Kidney (tissue), 14 donors: Measurements from ENCODE around the gene TBCB. TPM values are rescaled to one million over a fixed set of nuclear protein-coding genes. Genes with fewer than 3 reads are reported as not detected.

Source experiments
- DNase-seq, 5 donors: peaks; one replicate each; pipeline ENCODE4 v3.0.0-alpha.2; 2013 to 2020
- FAIRE-seq: peaks from 2 replicates; lab custom pipeline; 2012; peaks lifted over from hg19 to GRCh38; lab: Jason Lieb, UNC
- H3K27ac ChIP-seq, 2 donors: one replicate each; pipeline ENCODE4 v1.7.0; 2013; ENCODE audit warnings: low read depth in 2 of 2, low read length in 2 of 2, inconsistent platforms in 1 of 2
- H3K27me3 ChIP-seq: one replicate; pipeline ENCODE4 v1.7.1; 2013; ENCODE audit warnings: low read length, inconsistent platforms; ENCODE audit not compliant: control insufficient read depth, insufficient read depth
- H3K36me3 ChIP-seq, 3 donors: one replicate each; pipeline versions ENCODE4 v1.7.0 to v1.7.1; 2013; ENCODE audit warnings: low read length in 3 of 3, control low read depth in 1 of 3, inconsistent platforms in 1 of 3; ENCODE audit not compliant: insufficient read depth in 3 of 3, control insufficient read depth in 2 of 3
- H3K4me1 ChIP-seq, 3 donors: one replicate each; pipeline versions ENCODE4 v1.7.0 to v1.7.1; 2013; ENCODE audit warnings: low read length in 3 of 3, inconsistent platforms in 1 of 3, low read depth in 1 of 3; ENCODE audit not compliant: control insufficient read depth in 2 of 3, insufficient read depth in 2 of 3
- H3K4me3 ChIP-seq, 3 donors: one replicate each; pipeline versions ENCODE4 v1.7.0 to v1.8.1; 2013; ENCODE audit warnings: low read length in 3 of 3, control low read depth in 1 of 3, inconsistent platforms in 1 of 3
- H3K9ac ChIP-seq, 3 donors: one replicate each; pipeline versions ENCODE4 v1.7.0 to v1.7.1; 2013; ENCODE audit warnings: low read length in 3 of 3, control low read depth in 1 of 3, inconsistent platforms in 1 of 3
- H3K9me3 ChIP-seq, 3 donors: one replicate each; pipeline versions ENCODE4 v1.7.0 to v1.7.1; 2013; ENCODE audit warnings: low read length in 3 of 3, control low read depth in 1 of 3, inconsistent platforms in 1 of 3; ENCODE audit not compliant: control insufficient read depth in 2 of 3, insufficient read depth in 1 of 3
- intact Hi-C: fragments of 100-400 bp; cut with DNase I; formaldehyde crosslinking; loops from one replicate; pipeline ENCODE4 v1.11.1; 2022
- polyA plus RNA-seq: library from polyadenylated mRNA; stranded (reverse); fragments of 350-450 nt; fragmentation: Illumina TruSeq; extraction: RNeasy Lipid Tissue Mini Kit (QIAGEN cat#74804); gene quantifications from one replicate; pipeline ENCODE4 v1.2.3, GENCODE V29; 2014; ENCODE audit warnings: low read depth, low replicate concordance; ENCODE audit not compliant: insufficient read depth
- total RNA-seq: library from RNA; stranded (reverse); fragmentation: NEBNext Ultra II Directional; extraction: Animal tissue kit (Norgen Biotek cat#: 25700); gene quantifications from one replicate; pipeline ENCODE4 v1.2.1, GENCODE V29; 2021
- TF ChIP-seq, protein P1 (sequence below): IDR thresholded peaks from 3 replicates; pipeline ENCODE4 v1.5.1; 2012; ENCODE audit warnings: mild to moderate bottlenecking, moderate library complexity, borderline replicate concordance; ENCODE audit not compliant: insufficient read depth; ENCODE audit errors: extremely low read depth
- donor health status: control.
- donor health status: control.
- donor health status: control.
- donor health status: control.
- donor health status: control.
- donor health status: DM: yes; HTN: yes; CAD: no.
- donor health status: Normal renal cell carcinoma (clear cell type).

Gene TBCB
- total and polyA plus RNA-seq, 2 donors from 2014 or later, result 144 to 242 TPM

DNA sequence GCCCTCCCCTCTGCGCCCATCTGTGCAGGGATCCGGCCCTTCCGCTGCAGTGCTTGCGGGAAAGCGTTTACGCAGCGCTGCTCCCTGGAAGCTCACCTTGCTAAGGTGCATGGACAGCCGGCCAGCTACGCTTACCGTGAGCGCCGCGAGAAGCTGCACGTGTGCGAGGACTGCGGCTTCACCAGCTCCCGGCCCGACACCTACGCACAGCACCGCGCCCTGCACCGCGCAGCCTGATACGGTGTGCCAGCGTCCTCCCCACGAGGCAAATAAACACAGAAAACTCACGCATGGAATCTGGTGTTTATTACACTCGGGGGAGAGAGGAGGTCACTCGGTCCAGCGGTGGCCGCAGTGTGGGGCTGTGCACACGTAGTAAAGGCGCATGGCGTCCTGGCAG lies 1.8 kb upstream of the TBCB start:
- intact Hi-C loops, result no loop called here
- peak overlapping the region in 2 of 3 donors; percentile 89 to 98 for H3K4me3 ChIP-seq

DNA sequence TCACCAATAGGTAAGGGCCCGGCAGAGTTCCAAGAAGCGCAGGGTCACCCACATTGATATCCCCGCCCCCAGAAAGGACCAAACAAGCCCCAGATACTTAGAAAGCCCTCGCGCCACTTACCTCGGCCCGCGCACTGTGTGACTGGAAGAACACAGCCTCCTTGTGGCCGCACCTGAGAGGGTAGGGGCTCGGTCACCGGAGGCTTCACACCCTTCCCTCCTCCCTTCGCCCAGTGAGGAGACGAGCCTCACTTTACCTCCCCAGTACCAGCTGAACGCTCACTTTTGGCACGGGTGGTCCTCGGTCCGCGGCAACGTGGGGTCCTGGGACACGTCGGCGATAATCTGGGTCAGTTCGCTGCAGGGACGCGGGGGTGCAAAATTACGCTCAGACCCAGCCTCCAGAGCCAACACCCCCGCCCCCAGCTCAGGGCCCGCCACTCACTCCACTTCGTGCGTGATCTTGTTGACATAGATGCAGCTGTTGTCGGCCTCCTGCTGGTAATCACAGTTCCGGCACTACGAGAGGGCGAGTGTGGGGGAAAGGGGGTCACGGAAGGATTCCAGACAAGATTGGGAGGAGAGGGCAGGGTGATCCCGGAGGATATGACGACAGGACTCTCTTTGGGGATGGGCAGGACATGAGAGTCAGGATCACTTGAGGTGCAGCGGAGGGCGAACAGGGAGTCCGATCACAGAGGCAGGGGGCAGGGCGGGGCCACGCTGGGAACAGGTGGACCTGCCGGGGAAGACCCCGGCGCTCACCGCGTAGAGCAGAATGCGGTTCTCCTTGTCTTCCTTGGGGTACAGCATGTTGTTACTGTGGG lies 1.2 kb upstream of the TBCB start:
- Histone ChIP-seq H3K36me3 (peaks cover 2 to 20% (median 3%) of the 10 kb centered on the region in 3 donors), H3K27me3 (no peaks in the 10 kb centered on the region), H3K9ac (peak overlapping the region; percentile 84 to 98 (median 84)), H3K4me3 (peak overlapping the region; percentile 89 to 98 (median 97)), H3K4me1 (peaks cover 0 to 18% (median 4%) of the 10 kb centered on the region in 3 donors), H3K27ac (peak overlapping the region; percentile 84 to 93), H3K9me3 (no peaks in the 10 kb centered on the region)
- intact Hi-C loops, result no loop called here
- peak in 4 of 5 donors; percentile 23 to 70 (median 43) for DNase-seq
- FAIRE-seq, result no peak
- TF ChIP-seq, protein P1, sequence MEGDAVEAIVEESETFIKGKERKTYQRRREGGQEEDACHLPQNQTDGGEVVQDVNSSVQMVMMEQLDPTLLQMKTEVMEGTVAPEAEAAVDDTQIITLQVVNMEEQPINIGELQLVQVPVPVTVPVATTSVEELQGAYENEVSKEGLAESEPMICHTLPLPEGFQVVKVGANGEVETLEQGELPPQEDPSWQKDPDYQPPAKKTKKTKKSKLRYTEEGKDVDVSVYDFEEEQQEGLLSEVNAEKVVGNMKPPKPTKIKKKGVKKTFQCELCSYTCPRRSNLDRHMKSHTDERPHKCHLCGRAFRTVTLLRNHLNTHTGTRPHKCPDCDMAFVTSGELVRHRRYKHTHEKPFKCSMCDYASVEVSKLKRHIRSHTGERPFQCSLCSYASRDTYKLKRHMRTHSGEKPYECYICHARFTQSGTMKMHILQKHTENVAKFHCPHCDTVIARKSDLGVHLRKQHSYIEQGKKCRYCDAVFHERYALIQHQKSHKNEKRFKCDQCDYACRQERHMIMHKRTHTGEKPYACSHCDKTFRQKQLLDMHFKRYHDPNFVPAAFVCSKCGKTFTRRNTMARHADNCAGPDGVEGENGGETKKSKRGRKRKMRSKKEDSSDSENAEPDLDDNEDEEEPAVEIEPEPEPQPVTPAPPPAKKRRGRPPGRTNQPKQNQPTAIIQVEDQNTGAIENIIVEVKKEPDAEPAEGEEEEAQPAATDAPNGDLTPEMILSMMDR, result no peak

More for the DNA sequence above, 1.8 kb upstream of the TBCB start:
- H3K9me3 ChIP-seq, result no peaks in the 10 kb centered on the region
- peaks cover 2 to 17% (median 3%) of the 10 kb centered on the region in 3 donors for H3K36me3 ChIP-seq
- H3K27ac ChIP-seq, result no peak overlapping the region
- no peak for FAIRE-seq
- H3K27me3 ChIP-seq, result no peaks in the 10 kb centered on the region
- peaks cover 0 to 18% (median 4%) of the 10 kb centered on the region in 3 donors for H3K4me1 ChIP-seq
- TF ChIP-seq, protein P1, result no peak
- DNase-seq, result no peak
- H3K9ac ChIP-seq, result peak overlapping the region in 1 of 3 donors; percentile 98

DNA sequence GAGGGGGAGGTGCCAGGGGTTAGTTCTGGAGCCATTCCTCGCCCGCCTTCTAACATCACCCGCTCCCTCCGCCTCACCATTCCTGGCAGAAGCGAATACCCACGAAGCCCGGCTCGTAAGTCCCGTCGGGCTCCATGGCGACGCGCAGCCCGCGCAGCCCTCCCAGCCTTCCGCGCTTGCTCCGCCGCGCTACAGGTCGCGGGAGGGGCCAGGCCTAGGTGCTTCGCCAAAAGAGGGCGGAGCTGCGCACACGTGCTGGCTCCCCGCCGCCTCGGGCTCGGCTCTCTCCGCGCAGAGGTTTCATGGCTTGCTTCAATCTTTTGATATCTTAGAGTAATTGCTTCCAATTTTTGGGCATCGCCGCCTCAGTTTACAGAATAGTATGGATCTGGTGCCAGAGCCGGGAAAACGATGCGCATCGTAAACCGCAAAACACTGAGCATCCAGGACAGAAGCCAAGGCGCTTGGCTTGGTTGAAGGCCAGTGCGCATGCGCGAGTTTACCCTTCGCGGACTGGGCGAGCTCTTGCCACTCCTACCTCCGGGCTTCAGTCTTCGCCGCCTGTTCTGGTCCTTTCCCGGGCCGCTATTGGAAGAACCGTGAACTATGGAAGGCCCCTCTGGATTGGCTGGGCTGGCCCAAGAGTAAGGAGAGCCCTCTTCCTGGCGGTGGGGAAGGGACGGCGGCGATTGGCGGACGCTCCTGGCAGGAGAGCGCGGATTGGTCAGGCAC lies 381 bp upstream of the TBCB start, which contains the start of gene POLR2I:
POLR2I (minus strand) TSS at position 155 of the 732 bp plus-strand sequence; CDS start at position 136, 19 bp downstream.
- Histone ChIP-seq H3K27ac (peak within 1 kb of the TSS; percentile 84 to 93), H3K9ac (peak within 1 kb of the TSS; percentile 84 to 98 (median 84)), H3K4me3 (peak within 1 kb of the TSS; percentile 89 to 98 (median 97)), H3K27me3 (no peaks in the 10 kb centered on the region), H3K9me3 (no peaks in the 10 kb centered on the region), H3K4me1 (peaks cover 0 to 18% (median 4%) of the 10 kb centered on the region in 3 donors), H3K36me3 (peaks cover 2 to 20% (median 3%) of the 10 kb centered on the region in 3 donors)
- peak; percentile 100 for DNase-seq
- TF ChIP-seq, protein P1, result peak; percentile 2
- peak; percentile 96 for FAIRE-seq
- intact Hi-C loops, result no loop called here
